ENCODE data around the gene DLG5. TPM values are rescaled to one million over a fixed set of nuclear protein-coding genes. Genes with fewer than 3 reads are reported as not detected.

DLG5 gene, protein sequence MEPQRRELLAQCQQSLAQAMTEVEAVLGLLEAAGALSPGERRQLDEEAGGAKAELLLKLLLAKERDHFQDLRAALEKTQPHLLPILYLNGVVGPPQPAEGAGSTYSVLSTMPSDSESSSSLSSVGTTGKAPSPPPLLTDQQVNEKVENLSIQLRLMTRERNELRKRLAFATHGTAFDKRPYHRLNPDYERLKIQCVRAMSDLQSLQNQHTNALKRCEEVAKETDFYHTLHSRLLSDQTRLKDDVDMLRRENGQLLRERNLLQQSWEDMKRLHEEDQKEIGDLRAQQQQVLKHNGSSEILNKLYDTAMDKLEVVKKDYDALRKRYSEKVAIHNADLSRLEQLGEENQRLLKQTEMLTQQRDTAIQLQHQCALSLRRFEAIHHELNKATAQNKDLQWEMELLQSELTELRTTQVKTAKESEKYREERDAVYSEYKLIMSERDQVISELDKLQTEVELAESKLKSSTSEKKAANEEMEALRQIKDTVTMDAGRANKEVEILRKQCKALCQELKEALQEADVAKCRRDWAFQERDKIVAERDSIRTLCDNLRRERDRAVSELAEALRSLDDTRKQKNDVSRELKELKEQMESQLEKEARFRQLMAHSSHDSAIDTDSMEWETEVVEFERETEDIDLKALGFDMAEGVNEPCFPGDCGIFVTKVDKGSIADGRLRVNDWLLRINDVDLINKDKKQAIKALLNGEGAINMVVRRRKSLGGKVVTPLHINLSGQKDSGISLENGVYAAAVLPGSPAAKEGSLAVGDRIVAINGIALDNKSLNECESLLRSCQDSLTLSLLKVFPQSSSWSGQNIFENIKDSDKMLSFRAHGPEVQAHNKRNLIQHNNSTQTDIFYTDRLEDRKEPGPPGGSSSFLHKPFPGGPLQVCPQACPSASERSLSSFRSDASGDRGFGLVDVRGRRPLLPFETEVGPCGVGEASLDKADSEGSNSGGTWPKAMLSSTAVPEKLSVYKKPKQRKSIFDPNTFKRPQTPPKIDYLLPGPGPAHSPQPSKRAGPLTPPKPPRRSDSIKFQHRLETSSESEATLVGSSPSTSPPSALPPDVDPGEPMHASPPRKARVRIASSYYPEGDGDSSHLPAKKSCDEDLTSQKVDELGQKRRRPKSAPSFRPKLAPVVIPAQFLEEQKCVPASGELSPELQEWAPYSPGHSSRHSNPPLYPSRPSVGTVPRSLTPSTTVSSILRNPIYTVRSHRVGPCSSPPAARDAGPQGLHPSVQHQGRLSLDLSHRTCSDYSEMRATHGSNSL (N-terminal part only)
- 25.8 and 45.6 TPM in 2 replicates for total RNA-seq

DNA sequence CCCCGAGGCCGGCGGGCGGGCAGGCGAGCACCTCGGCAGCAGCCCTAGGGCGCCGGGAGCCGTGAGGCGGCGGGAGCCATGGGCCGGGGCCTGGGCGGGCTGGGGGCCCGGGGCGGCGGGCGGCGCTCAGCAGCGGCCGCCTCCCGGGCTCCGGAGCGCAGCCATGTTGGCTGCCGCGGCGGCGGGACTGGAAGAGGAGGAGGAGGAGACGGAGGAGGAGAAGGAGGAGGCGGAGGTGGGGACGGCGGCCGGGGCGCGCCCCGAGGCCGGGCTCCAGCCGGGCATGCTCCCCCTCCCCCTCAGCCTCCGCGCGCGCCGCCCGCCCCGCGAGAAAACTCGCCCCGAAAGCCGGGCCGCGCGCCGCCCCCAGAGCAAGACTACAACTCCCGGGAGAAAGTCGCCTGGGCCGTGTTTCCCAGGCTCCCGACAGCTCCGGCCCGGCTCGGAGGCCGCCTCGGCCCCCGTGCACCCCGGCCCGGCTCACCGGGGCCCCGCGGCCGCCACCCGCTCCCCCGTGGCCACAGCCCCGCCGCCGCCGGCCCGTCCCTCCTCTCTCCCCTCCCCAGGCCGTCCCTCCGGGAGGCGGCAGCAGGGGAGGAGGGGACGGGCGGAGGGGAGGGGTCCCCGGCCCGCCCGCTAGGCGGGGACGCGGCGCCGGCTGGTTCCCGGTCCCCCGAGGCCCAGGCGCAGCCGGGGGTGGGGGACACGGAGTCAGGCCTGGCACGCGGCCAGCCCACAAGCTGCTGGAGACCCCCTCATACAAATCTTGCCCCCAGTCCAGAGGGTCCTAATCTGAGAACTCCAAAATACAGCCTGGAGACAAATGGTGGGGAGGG, at the start of gene DLG5:
DLG5 (minus strand) TSS at position 190 of the 836 bp plus-strand sequence. CDS start 235 bp downstream, outside the sequence.

Other genes starting within 250 kb of the DLG5 start
- gene POLR3A, start 102.8 kb upstream of the DLG5 start, total RNA-seq: 19.3 and 19.6 TPM in 2 replicates
- 3,761 and 5,935 TPM in 2 replicates for gene RPS24, start 107.1 kb upstream of the DLG5 start, total RNA-seq